HCT116 (cell line): Measurements from ENCODE around the gene ZNF316. TPM values are rescaled to one million over a fixed set of nuclear protein-coding genes. Genes with fewer than 3 reads are reported as not detected.

Experiments
- ATAC-seq: fragments of 200-7000 bp; cut with Tn5 transposase; 2 replicates; pipeline ENCODE4 v1.9.1; 2020; ENCODE audit warnings: mild to moderate bottlenecking, moderate library complexity
- BruUV-seq: library from RNA; stranded (reverse); fragments of 400-500 nt; replicated peaks from 2 replicates; lab custom pipeline; 2021; lab: Mats Ljungman, UMichigan
- CTCF ChIA-PET: fragments of 300-600 bp; sonication (Branson Sonifier 250); formaldehyde crosslinking; loops from one replicate; lab custom pipeline; 2021; ENCODE audit warnings: antibody characterized with exemption; lab: Charles Lee
- POLR2A ChIA-PET: fragments of 300-600, 350-600 bp; sonication (Branson Sonifier 250); formaldehyde crosslinking; loops from one replicate; lab custom pipeline; 2021; ENCODE audit warnings: antibody characterized with exemption; lab: Charles Lee
- RAD21 ChIA-PET, 2 experiments: fragments of 300-600 bp; sonication (Branson Sonifier 250); formaldehyde crosslinking; loops; one replicate each; lab custom pipeline; 2023; ENCODE audit warnings: low total read pairs in 2 of 2; ENCODE audit not compliant: uncharacterized antibody in 2 of 2, unreplicated experiment in 2 of 2, low non-redundant PET in 1 of 2; lab: Charles Lee
- DNase-seq: peaks from one replicate; pipeline ENCODE4 v3.0.0-alpha.2; 2010; ENCODE audit warnings: low read depth, low spot score
- H2AFZ ChIP-seq: fragments of 200-600 bp; shearing (Covaris generic), sonication (generic); 2 replicates; pipeline ENCODE4 v1.6.1; 2017; ENCODE audit warnings: low read depth, mixed run types, mixed read lengths, antibody characterized with exemption, low read length; ENCODE audit not compliant: poor library complexity, severe bottlenecking
- H3K27ac ChIP-seq: 2 replicates; pipeline ENCODE4 v1.5.1; 2012; ENCODE audit warnings: low read depth, low read length
- H3K27me3 ChIP-seq: fragments of 200-600 bp; sonication (generic); 2 replicates; pipeline ENCODE4 v1.6.1; 2016; ENCODE audit warnings: mixed run types, low read length, mixed read lengths; ENCODE audit not compliant: insufficient read depth
- H3K36me3 ChIP-seq, 2 experiments: fragments of 200-500 bp in 1 of 2; fragments of 200-600 bp in 1 of 2; sonication (Bioruptor generic) in 1 of 2; sonication (generic) in 1 of 2; 2 replicates each; pipeline versions ENCODE4 v1.5.1 to v1.6.1; 2014 to 2016; ENCODE audit warnings: low read length in 2 of 2, inconsistent platforms in 1 of 2, mixed read lengths in 1 of 2, mixed run types in 1 of 2; ENCODE audit not compliant: insufficient read depth in 2 of 2, control insufficient read depth in 1 of 2
- H3K4me1 ChIP-seq, 2 experiments: fragments of 200-600 bp in 1 of 2; sonication (generic) in 1 of 2; 2 replicates each; pipeline versions ENCODE4 v1.5.1 to v1.6.1; 2012 to 2017; ENCODE audit warnings: low read length in 2 of 2, inconsistent platforms in 1 of 2, mild to moderate bottlenecking in 1 of 2, mixed read lengths in 1 of 2, mixed run types in 1 of 2, moderate library complexity in 1 of 2; ENCODE audit not compliant: insufficient read depth in 2 of 2, control insufficient read depth in 1 of 2
- H3K4me2 ChIP-seq: fragments of 200-600 bp; sonication (generic); 2 replicates; pipeline ENCODE4 v1.6.1; 2017; ENCODE audit warnings: mixed run types, low read length, mixed read lengths
- H3K4me3 ChIP-seq, 2 experiments: fragments of 200-600 bp in 1 of 2; sonication (generic) in 1 of 2; replicated peaks in 1 of 2; 2 replicates each; pipeline ENCODE4 v1.5.1; 2011 to 2016; ENCODE audit warnings: low read length in 2 of 2, control low read depth in 1 of 2, low read depth in 1 of 2, mild to moderate bottlenecking in 1 of 2, mixed read lengths in 1 of 2, mixed run types in 1 of 2
- H3K79me2 ChIP-seq: fragments of 200-600 bp; sonication (generic); 2 replicates; pipeline ENCODE4 v1.6.1; 2017; ENCODE audit warnings: mild to moderate bottlenecking, mixed run types, low read length, moderate library complexity, mixed read lengths; ENCODE audit not compliant: insufficient read depth
- H3K9ac ChIP-seq: fragments of 200-600 bp; sonication (generic); 2 replicates; pipeline ENCODE4 v1.6.1; 2016; ENCODE audit warnings: low read length, mixed read lengths
- H3K9me2 ChIP-seq: fragments of 200-600 bp; sonication (generic), shearing (Covaris generic); 2 replicates; pipeline ENCODE4 v1.6.1; 2017; ENCODE audit warnings: mixed run types, mild to moderate bottlenecking, moderate library complexity; ENCODE audit not compliant: insufficient read depth
- H3K9me3 ChIP-seq, 2 experiments: fragments of 200-500 bp in 1 of 2; fragments of 200-600 bp in 1 of 2; sonication (Bioruptor generic) in 1 of 2; sonication (generic) in 1 of 2; 2 replicates each; pipeline ENCODE4 v1.6.1; 2014 to 2017; ENCODE audit warnings: low read length in 2 of 2, mixed read lengths in 2 of 2, inconsistent platforms in 1 of 2, low read depth in 1 of 2, mild to moderate bottlenecking in 1 of 2, mixed run types in 1 of 2, moderate library complexity in 1 of 2; ENCODE audit not compliant: control insufficient read depth in 1 of 2, insufficient read depth in 1 of 2
- H4K20me1 ChIP-seq: fragments of 200-600 bp; sonication (generic), shearing (Covaris generic); 2 replicates; pipeline ENCODE4 v1.6.1; 2017; ENCODE audit warnings: mixed run types, mild to moderate bottlenecking, moderate library complexity; ENCODE audit not compliant: insufficient read depth
- CEBPB ChIP-seq: IDR thresholded peaks from 2 replicates; pipeline ENCODE4 v1.6.1; 2012; ENCODE audit warnings: low read depth
- ELF1 ChIP-seq: IDR thresholded peaks from 2 replicates; pipeline ENCODE4 v1.6.1; 2012; ENCODE audit warnings: low read depth, borderline replicate concordance
- EZH2 ChIP-seq: fragments of 200-600 bp; sonication (generic); IDR thresholded peaks from 2 replicates; pipeline ENCODE4 v1.6.1; 2017; ENCODE audit warnings: antibody characterized with exemption, mixed run types
- JUND ChIP-seq: IDR thresholded peaks from 2 replicates; pipeline ENCODE4 v1.6.1; 2012
- POLR2A ChIP-seq: IDR thresholded peaks from 2 replicates; pipeline ENCODE4 v1.7.0; 2011; ENCODE audit warnings: borderline replicate concordance; ENCODE audit not compliant: insufficient read depth, insufficient read length; ENCODE audit errors: extremely low read depth
- SRF ChIP-seq: IDR thresholded peaks from 2 replicates; pipeline ENCODE4 v1.6.1; 2012; ENCODE audit warnings: low read depth
- intact Hi-C: fragments of 100-400 bp; cut with micrococcal nuclease; formaldehyde crosslinking; loops from 2 replicates; pipeline ENCODE4 v1.10.0; 2022
- total RNA-seq: library from RNA; stranded (reverse); gene quantifications from one replicate; pipeline ENCODE4 v1.2.1, GENCODE V29; 2021; ENCODE audit not compliant: unreplicated experiment
- TF ChIP-seq, protein P1 (sequence below): IDR thresholded peaks from 2 replicates; pipeline ENCODE4 v1.6.1; 2011; ENCODE audit warnings: mild to moderate bottlenecking, low read length, moderate library complexity; ENCODE audit not compliant: insufficient replicate concordance; ENCODE audit errors: extremely low read depth
- TF ChIP-seq, protein P2 (sequence below): IDR thresholded peaks from 2 replicates; pipeline ENCODE4 v1.6.1; 2012
- TF ChIP-seq, protein P3 (sequence below): IDR thresholded peaks from 2 replicates; pipeline ENCODE4 v1.6.1; 2012; ENCODE audit warnings: low read depth

Gene ZNF316
- total RNA-seq, 1 experiment from 2014 or later: 25.0 TPM

DNA sequence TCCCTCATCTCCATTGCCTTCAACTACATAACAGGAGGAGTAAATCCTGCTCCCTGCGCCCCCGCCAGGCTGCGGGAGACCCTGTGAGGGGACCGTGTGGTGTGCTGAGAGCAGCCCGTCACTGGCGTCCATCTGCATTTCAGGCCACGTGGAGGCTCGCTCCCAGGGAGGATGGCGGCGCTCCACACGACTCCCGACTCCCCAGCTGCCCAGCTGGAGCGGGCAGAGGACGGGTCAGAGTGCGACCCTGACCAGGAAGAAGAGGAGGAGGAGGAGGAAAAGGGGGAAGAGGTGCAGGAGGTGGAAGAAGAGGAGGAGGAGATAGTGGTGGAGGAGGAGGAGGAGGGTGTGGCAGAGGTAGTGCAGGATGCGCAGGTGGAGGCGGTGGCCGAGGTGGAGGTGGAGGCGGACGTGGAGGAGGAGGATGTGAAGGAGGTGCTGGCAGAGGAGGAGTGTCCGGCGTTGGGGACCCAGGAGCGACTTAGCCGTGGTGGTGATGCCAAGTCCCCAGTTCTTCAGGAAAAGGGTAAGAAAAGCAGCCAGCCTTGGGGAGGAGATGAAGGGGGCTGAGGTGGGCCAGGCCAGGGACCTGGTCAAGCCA lies 5.2 kb downstream of the ZNF316 start:
- H4K20me1 ChIP-seq: no peaks in the 10 kb centered on the region
- H2AFZ ChIP-seq: no peak overlapping the region
- no peak overlapping the region for H3K27ac ChIP-seq
- H3K9me3 ChIP-seq: no peaks in the 10 kb centered on the region
- H3K4me1 ChIP-seq: peaks cover 2 to 10% of the 10 kb centered on the region in 2 experiments; a peak in 2 of 4 replicates
- no TSS peak for BruUV-seq
- CTCF ChIA-PET: no interaction called here
- no peak overlapping the region for H3K4me2 ChIP-seq
- no peaks in the 10 kb centered on the region for H3K27me3 ChIP-seq
- intact Hi-C loops: no loop called here
- peaks cover 44% of the 10 kb centered on the region for H3K79me2 ChIP-seq
- no peak overlapping the region for H3K4me3 ChIP-seq
- TF ChIP-seq, protein P1, sequence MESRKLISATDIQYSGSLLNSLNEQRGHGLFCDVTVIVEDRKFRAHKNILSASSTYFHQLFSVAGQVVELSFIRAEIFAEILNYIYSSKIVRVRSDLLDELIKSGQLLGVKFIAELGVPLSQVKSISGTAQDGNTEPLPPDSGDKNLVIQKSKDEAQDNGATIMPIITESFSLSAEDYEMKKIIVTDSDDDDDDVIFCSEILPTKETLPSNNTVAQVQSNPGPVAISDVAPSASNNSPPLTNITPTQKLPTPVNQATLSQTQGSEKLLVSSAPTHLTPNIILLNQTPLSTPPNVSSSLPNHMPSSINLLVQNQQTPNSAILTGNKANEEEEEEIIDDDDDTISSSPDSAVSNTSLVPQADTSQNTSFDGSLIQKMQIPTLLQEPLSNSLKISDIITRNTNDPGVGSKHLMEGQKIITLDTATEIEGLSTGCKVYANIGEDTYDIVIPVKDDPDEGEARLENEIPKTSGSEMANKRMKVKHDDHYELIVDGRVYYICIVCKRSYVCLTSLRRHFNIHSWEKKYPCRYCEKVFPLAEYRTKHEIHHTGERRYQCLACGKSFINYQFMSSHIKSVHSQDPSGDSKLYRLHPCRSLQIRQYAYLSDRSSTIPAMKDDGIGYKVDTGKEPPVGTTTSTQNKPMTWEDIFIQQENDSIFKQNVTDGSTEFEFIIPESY: no peak
- TF ChIP-seq EZH2: no peak
- TF ChIP-seq ELF1: no peak
- TF ChIP-seq SRF: no peak
- no peak for TF ChIP-seq JUND
- TF ChIP-seq POLR2A: no peak
- no peak for TF ChIP-seq CEBPB
- TF ChIP-seq, protein P2, sequence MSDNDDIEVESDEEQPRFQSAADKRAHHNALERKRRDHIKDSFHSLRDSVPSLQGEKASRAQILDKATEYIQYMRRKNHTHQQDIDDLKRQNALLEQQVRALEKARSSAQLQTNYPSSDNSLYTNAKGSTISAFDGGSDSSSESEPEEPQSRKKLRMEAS: no peak
- TF ChIP-seq, protein P3, sequence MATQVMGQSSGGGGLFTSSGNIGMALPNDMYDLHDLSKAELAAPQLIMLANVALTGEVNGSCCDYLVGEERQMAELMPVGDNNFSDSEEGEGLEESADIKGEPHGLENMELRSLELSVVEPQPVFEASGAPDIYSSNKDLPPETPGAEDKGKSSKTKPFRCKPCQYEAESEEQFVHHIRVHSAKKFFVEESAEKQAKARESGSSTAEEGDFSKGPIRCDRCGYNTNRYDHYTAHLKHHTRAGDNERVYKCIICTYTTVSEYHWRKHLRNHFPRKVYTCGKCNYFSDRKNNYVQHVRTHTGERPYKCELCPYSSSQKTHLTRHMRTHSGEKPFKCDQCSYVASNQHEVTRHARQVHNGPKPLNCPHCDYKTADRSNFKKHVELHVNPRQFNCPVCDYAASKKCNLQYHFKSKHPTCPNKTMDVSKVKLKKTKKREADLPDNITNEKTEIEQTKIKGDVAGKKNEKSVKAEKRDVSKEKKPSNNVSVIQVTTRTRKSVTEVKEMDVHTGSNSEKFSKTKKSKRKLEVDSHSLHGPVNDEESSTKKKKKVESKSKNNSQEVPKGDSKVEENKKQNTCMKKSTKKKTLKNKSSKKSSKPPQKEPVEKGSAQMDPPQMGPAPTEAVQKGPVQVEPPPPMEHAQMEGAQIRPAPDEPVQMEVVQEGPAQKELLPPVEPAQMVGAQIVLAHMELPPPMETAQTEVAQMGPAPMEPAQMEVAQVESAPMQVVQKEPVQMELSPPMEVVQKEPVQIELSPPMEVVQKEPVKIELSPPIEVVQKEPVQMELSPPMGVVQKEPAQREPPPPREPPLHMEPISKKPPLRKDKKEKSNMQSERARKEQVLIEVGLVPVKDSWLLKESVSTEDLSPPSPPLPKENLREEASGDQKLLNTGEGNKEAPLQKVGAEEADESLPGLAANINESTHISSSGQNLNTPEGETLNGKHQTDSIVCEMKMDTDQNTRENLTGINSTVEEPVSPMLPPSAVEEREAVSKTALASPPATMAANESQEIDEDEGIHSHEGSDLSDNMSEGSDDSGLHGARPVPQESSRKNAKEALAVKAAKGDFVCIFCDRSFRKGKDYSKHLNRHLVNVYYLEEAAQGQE: no peak
- DNase-seq (no peak), ATAC-seq (no peak)
- H3K9ac ChIP-seq: no peak overlapping the region
- peaks cover 20 to 24% of the 10 kb centered on the region in 2 experiments; a peak in 2 of 4 replicates for H3K36me3 ChIP-seq
- RAD21 ChIA-PET: no interaction called here
- H3K9me2 ChIP-seq: no peaks in the 10 kb centered on the region
- POLR2A ChIA-PET: no interaction called here
